SIG-M5 treated with dmso at 0.1 percent for 504 hours (cell line): ENCODE data around the gene GDPD5.

Experiments used
- DNase-seq: peaks from one replicate; lab custom pipeline; 2025; ENCODE audit not compliant: unreplicated experiment; lab: John Stamatoyannopoulos, UW

The GDPD5 gene

DNA sequence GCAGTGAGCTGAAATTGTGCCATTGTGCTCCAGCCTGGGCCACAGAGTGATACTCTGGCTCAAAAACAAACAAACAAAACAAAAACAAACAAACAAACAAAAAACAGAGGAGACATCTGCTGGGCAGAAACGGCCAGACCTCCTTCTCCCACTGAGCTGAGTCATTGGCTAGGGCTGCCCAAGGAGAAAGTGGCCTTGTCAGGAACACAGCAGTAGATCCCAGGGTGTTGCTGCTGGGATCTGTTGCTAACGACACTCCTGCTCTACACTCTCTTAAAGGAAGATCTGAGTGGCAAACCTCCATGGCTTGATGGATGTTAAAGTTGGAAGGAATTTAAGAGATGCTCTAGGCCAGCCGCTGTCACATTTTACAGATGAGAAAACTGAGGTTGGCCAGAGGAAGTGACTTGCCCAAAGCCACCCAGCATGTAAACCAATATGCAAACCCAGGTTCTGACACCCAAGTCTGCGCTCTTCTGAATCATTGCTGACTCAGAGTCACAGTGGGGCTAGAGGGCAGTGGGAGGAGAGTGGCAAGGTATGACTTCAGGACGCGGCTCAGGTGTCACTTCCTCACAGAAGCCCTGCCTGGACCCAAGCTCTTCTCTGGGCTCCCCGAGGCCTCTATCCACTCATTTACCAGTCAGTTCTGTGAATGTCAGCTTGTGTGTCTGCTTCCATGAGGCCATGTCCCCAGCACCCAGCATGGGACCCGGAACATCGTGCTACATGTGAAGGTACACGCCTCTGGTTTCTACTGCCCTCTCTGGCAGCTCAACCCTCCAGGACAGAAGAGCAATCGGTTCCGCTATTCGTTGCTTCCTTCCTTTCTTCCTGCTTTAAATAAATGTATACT, 11.3 kb upstream of the GDPD5 start:
- peak; percentile 78 for DNase-seq

DNA sequence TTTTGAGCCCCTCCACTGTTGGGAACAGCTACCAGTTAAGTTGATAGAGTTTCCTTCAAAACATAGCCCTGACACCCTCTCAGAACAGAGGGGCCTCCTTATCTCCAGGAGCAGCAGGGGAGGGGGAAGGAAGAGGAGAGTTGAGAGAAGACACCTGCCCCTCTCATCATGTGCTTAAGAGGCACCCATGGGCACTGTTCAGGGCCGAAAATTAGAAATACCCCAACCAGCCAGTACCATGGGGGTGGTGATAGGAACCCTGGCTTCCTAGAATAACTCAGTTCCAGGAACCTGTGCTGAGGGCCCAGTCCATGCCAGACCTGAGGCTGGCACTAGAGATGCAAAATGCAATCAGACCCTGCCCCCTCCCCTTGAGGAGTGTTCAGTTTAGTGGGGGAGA, 9.3 kb upstream of the GDPD5 start:
- no peak for DNase-seq

- no peak for DNase-seq
Measured at GRCh38 chr11:75534259-75535069, 8.7 kb upstream of the GDPD5 start.

DNA sequence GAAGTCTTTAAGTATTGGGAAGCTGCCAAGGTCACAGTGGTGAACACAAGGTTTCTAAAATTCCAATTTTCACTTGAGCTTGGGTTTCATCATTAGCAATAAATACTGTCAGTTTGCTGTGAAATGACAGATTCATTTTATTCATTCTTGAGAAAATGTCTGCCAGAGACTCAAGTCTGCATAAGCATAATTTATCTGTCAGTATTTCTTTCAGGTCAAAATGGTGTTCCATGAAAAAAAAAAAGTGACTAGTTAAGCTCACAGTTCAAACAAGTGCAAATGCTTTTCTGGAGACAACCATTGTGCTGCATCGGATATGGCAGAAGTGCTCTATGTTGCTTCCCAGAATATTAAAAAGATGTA, 8.1 kb upstream of the GDPD5 start:
- DNase-seq = no peak

- peak; percentile 82 for DNase-seq
Measured at GRCh38 chr11:75532200-75533048, 6.7 kb upstream of the GDPD5 start.

GRCh38 chr11:75531325-75531724, 5.6 kb upstream of the GDPD5 start:
- DNase-seq = no peak

DNA sequence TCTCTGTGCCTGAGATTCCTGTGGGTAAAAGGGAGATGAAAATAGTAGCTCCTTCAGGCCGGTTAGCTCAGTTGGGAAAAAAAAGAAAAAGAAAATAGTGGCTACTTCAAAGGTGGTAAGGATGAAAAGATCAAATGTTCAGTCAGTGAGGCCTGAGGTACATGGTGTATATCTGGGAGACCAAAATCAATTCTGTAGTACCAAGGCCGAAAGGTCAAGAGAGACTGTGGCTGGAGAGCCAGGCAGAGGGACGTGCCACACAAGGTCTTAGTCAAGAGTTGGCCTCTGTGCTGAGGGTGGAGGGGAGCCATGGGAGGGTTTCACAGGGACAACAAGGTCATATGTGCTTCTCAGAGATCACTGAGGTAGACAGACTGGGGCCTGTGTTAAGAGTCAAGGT, 4.8 kb upstream of the GDPD5 start:
- DNase-seq = no peak

DNA sequence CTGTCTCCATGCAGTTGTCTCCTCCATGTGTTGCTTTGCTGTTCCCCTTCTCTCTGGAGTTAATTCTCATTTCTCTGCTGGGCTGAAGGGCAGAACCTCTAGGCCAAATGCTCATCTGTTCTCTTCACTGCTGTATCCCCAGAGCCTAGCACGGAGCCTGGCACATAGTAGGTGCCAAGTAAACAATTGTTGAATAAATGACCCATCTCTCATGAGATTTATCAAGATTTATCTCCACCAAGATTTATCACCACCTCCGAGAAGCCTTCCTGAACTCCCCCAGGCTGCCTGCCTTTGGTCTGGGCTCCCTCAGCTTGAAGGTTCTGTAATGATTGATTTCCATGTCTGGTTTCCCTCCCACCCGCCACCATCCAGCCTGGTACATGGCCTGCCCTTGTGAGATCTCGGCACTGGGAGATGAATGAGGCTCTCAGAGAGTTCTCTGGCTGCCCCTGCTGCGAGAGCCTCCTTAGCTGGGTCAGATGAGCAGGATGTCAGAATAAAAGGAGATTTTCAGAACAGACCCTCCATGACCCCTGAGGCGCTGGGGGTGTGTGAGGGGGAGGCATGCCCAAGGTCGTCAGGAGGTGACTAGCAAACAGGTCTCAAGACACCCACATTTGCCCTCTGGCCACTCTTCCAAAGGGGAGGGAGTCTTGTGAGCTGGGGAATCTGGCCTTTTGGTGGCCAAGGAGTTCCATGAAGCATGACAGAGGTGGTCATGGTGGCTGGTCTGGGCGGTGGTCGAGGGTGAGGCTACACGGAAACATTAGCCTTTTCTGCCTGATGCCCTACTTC, 2.4 kb upstream of the GDPD5 start:
- DNase-seq = no peak

GRCh38 chr11:75527130-75527529, 1.4 kb upstream of the GDPD5 start:
- DNase-seq = no peak

- DNase-seq = no peak
Measured at GRCh38 chr11:75526192-75526541, 426 bp upstream of the GDPD5 start.

- peak; percentile 29 for DNase-seq
Measured at GRCh38 chr11:75524665-75525432, 892 bp downstream of the GDPD5 start.

DNA sequence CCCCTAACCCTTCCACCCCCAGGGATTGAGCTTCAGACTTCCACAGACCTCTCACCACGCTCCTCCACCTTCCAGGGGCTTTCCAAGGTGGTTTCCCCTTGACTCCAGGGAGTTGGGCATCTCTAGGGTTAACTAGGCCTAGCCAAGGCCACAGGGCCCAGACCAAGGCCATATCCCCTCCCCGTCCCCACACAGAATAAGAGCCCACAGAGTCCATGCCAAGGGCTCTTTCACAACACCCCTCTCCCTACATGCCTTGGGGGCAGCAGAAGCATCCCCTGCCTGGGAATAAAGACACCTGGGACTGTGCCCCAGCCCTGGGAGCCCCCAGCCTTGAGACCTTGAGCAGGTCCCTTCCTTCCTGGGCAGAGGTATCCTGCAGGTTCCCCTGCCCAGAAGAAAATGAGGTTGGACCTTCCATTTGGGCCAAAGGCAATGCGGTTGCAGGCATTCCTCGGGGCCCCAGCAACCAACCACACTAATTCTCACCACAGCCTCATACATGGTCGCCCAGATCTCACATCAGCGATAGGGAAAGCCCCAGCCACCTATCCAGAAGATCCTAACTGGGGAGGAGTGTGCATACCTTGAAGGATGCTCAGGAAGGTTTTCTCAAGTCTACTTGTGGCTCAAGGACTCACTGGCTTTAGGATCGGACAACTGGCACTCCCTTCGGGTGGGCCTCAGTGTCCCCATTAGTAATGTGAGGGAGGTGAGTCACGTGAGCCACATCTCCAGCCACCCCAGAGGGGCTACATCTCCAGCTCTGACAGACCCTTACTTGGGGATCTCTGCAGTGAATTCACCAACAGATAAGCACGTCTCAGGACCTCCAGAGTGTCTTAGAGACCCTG, 1.7 kb downstream of the GDPD5 start:
- DNase-seq = no peak

GRCh38 chr11:75523189-75523588, 2.6 kb downstream of the GDPD5 start:
- no peak for DNase-seq

DNA sequence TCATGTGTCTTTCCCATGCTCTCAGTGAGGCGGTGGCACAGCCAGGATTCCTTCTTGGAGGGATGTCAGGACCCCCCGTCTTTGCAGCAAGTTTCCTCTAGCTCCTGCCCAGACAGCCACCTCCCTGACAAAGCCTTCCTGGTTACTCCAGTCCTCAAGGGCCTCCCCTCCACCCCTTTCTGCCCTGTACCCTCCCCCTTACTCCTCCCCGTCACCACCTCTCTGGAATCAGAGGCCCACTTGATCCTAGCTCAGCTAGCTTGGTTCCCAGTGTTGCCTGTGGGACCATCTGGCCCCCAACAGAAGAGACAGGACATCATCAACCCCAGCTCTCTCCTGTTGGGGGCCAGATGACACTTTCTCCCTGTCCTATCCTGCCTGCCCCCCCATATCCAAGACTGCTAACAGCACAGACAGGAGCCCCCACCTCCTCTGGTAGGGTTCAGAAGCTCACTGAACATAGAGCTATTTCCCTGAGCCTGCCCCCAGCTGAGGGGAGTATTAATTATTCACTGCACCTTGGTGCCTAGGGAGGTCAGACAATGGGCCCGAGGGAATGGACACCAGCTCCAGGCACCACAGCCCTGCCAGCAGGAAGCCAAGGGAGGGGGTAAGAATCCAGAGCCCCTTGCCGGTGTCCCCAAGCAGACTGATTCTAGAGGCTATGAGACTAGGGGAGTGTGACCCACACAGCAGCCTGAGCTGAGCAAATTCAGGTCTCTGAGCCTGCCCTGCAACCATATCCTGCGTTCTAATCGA, 3.3 kb downstream of the GDPD5 start:
- no peak for DNase-seq

GRCh38 chr11:75520688-75521087, 5.1 kb downstream of the GDPD5 start:
- DNase-seq = no peak

DNA sequence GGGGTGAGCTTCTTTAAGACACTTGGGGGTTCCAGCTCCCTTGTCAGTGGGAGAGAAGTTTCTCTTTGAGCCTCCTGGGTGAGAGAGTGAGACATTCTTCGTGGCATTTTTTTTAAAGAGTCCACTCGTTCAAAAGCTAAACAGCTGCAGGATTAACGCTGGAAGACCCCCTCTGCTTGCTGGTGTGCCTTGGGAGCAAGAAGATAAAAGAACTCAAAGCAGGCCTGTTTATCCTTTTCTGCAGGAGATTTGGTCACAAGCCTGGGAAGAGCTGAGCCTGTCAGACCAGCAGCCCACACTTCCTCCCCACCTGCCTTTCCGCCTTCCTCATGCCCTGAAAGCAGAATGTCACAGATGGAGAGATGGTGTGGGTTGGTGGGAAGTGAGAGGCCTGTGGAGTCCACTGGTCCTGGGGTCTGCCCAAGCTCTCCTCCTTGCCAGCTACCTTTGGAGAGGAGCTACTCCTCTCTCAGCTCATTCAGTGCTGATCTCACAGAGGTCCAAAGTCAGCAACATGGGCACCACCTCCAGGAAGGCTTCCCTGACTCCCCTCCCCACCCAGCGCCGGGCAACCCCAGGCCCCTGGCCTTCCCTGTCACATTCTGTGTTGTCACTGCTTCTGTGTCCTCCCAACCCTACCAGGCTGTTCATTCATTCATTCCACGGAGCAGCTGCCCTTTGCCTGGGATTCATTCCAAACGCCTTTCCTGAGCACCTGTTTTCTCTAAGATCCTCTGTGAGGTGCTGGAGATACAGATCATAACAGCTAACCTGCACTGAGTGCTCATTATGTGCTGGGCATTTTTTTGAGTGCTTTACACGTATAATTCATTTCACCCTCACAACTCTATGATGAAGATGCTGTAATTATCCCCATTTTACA, 6.7 kb downstream of the GDPD5 start:
- DNase-seq = no peak

- DNase-seq = no peak
Measured at GRCh38 chr11:75518204-75518549, 7.6 kb downstream of the GDPD5 start.
